ENCODE data around the gene GDI2.
"Not testable (repeated sequence)": the region's sequence is repeated elsewhere in the genome, so short reads cannot be mapped to it uniquely, and the experiment has no call there.

GRCh38 chr10:5826511-5826910, 13.3 kb upstream of the GDI2 start:
- not testable (repeated sequence) for TF ChIP-seq CTCF, POLR2AphosphoS5, POLR2A, EP300 (IDR thresholded peaks at IDR 0.05)

Data from upper lobe of left lung (tissue), 4 donors.